GM23338 (cell line): Measurements from ENCODE around the gene HOXD1. TPM values are rescaled to one million over a fixed set of nuclear protein-coding genes. Genes with fewer than 3 reads are reported as not detected.

Source experiments
- ATAC-seq: fragments of 200-7000 bp; cut with Tn5 transposase; 3 replicates; pipeline ENCODE4 v1.9.1; 2020
- DNase-seq: peaks from one replicate; pipeline ENCODE4 v3.0.0-alpha.2; 2015; ENCODE audit warnings: low spot score
- H2AFZ ChIP-seq: fragments of 200-600 bp; sonication (generic); 2 replicates; pipeline ENCODE4 v1.8.0; 2016; ENCODE audit warnings: antibody characterized with exemption, mild to moderate bottlenecking, moderate library complexity
- H3F3A ChIP-seq: fragments of 200-600 bp; sonication (generic); replicated peaks from 2 replicates; pipeline ENCODE4 v1.8.0; 2017; ENCODE audit warnings: antibody characterized with exemption, mixed run types, low read depth
- H3K27ac ChIP-seq: fragments of 200-600 bp; sonication (generic); 2 replicates; pipeline ENCODE4 v1.6.1; 2016; ENCODE audit warnings: low read depth
- H3K27me3 ChIP-seq: fragments of 200-600 bp; sonication (generic); 2 replicates; pipeline ENCODE4 v1.8.0; 2016; ENCODE audit warnings: mild to moderate bottlenecking, mixed run types, moderate library complexity; ENCODE audit not compliant: insufficient read depth
- H3K36me3 ChIP-seq: fragments of 200-600 bp; sonication (generic); 2 replicates; pipeline ENCODE4 v1.8.0; 2016; ENCODE audit warnings: mild to moderate bottlenecking; ENCODE audit not compliant: insufficient read depth
- H3K4me1 ChIP-seq: fragments of 200-600 bp; sonication (generic); 2 replicates; pipeline ENCODE4 v1.8.0; 2016; ENCODE audit warnings: mild to moderate bottlenecking, moderate library complexity; ENCODE audit not compliant: insufficient read depth
- H3K4me2 ChIP-seq: fragments of 200-600 bp; sonication (generic); 2 replicates; pipeline ENCODE4 v1.7.1; 2017; ENCODE audit warnings: mixed run types
- H3K4me3 ChIP-seq: fragments of 200-600 bp; sonication (generic); 2 replicates; pipeline ENCODE4 v1.6.1; 2016; ENCODE audit warnings: mixed run types
- H3K79me2 ChIP-seq: fragments of 200-600 bp; sonication (generic); replicated peaks from 2 replicates; pipeline ENCODE4 v1.8.0; 2017; ENCODE audit warnings: mild to moderate bottlenecking; ENCODE audit not compliant: insufficient read depth
- H3K9me2 ChIP-seq: fragments of 200-600 bp; sonication (generic); 2 replicates; pipeline ENCODE4 v1.8.0; 2017; ENCODE audit not compliant: insufficient read depth
- H4K20me1 ChIP-seq: fragments of 200-600 bp; sonication (generic); replicated peaks from 2 replicates; pipeline ENCODE4 v1.8.0; 2017; ENCODE audit warnings: mild to moderate bottlenecking; ENCODE audit not compliant: insufficient read depth
- H3K27ac Mint-ChIP-seq: 2 replicates; pipeline ENCODE4 v1.8.0; 2020; ENCODE audit warnings: inconsistent platforms, mild to moderate bottlenecking, moderate library complexity, mixed read lengths
- H3K27me3 Mint-ChIP-seq: 3 replicates; pipeline ENCODE4 v1.8.0; 2022; ENCODE audit warnings: low read depth, mild to moderate bottlenecking, moderate library complexity, mixed read lengths, inconsistent platforms; ENCODE audit not compliant: insufficient read depth, poor library complexity
- H3K36me3 Mint-ChIP-seq: 3 replicates; pipeline ENCODE4 v1.8.0; 2021; ENCODE audit warnings: low read depth, mild to moderate bottlenecking, inconsistent platforms, moderate library complexity, mixed read lengths
- H3K4me1 Mint-ChIP-seq: 3 replicates; pipeline ENCODE4 v1.8.0; 2020; ENCODE audit warnings: mild to moderate bottlenecking, inconsistent platforms, mixed read lengths
- H3K4me3 Mint-ChIP-seq: 3 replicates; pipeline ENCODE4 v1.8.0; 2021; ENCODE audit warnings: moderate library complexity, mild to moderate bottlenecking, inconsistent platforms, mixed read lengths
- H3K9me3 Mint-ChIP-seq: 3 replicates; pipeline ENCODE4 v1.8.0; 2020; ENCODE audit warnings: moderate library complexity, mild to moderate bottlenecking, inconsistent platforms, mixed read lengths
- CTCF ChIP-seq, 2 experiments: fragments of 200-600 bp in 1 of 2; sonication (generic) in 1 of 2; conservative IDR thresholded peaks; 2 replicates each; pipeline versions ENCODE4 v1.5.1 to v1.6.1; 2016 to 2017; ENCODE audit warnings: antibody characterized with exemption in 2 of 2, low read depth in 2 of 2, mild to moderate bottlenecking in 2 of 2, moderate library complexity in 1 of 2
- EZH2 ChIP-seq: fragments of 200-600 bp; sonication (generic); IDR thresholded peaks from one replicate; pipeline ENCODE4 v1.8.0; 2017; ENCODE audit warnings: antibody characterized with exemption, mild to moderate bottlenecking, low read depth; ENCODE audit not compliant: unreplicated experiment
- JUNB ChIP-seq: IDR thresholded peaks from one replicate; pipeline ENCODE4 v1.6.1; 2016; ENCODE audit warnings: antibody characterized with exemption; ENCODE audit not compliant: unreplicated experiment
- POLR2AphosphoS5 ChIP-seq: IDR thresholded peaks from 2 replicates; pipeline ENCODE4 v1.6.1; 2016; ENCODE audit warnings: antibody characterized with exemption, low read depth
- REST ChIP-seq: IDR thresholded peaks from one replicate; pipeline ENCODE4 v1.6.1; 2018; ENCODE audit warnings: antibody characterized with exemption; ENCODE audit not compliant: unreplicated experiment
- ZNF331 ChIP-seq: fragments of 250-450 bp; sonication (Bioruptor Pico); IDR thresholded peaks from 2 replicates; pipeline ENCODE4 v1.5.0; 2020; ENCODE audit warnings: low read depth, mild to moderate bottlenecking, moderate library complexity
- polyA plus RNA-seq: library from polyadenylated mRNA; unstranded; fragments of >200 nt; fragmentation: Nextera tagmentation; extraction: Ambion mirVana; gene quantifications from 2 replicates; pipeline ENCODE4 v1.2.1, GENCODE V29; 2016
- total RNA-seq: library from RNA; depleted of rRNA; stranded (reverse); fragments of >200 nt; shearing (Covaris generic); gene quantifications from 2 replicates; pipeline ENCODE4 v1.2.3, GENCODE V29; 2014
- TF ChIP-seq, protein P1 (sequence below): fragments of 250-450 bp; sonication (Bioruptor Pico); IDR thresholded peaks from 2 replicates; pipeline ENCODE4 v1.5.0; 2020; ENCODE audit warnings: mild to moderate bottlenecking, moderate library complexity

HOXD1 gene
- total and polyA plus RNA-seq, 2 experiments from 2014 or later, result not detected

DNA sequence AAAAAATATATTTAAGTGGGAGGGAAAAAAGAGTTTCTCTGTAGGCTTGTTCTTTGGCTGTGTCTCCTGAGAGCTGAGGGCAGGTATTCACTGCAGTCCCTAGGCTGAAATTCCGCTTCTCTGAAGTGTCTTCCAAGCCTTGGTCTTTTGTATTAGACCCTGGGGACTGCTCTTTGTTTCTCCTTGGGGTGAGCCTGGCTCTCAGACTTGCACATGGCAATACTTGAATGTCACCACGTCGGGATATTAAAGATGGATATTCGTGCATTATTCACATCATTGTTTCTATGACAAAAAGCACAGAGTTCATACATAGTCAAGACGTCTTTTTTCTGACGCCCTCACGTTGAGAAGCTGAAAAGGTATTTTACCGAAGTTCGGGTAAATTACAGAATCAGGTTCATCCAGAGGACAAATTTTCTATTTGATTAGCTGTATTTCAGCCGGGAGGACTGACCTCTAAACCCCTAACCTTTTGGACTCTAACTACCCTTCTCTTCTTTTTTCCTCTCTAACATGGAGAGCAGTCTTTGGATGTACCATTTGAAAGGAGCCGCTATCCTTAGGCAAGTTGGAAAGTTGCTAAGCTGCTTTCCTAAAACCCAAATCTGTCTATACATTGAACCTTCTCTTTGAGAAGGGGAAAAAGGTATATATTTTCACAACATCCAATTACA, 33.8 kb upstream of the HOXD1 start:
- Histone ChIP-seq H3K36me3 (no peaks in the 10 kb centered on the region), H3K9me2 (no peaks in the 10 kb centered on the region), H3K4me2 (peak overlapping the region; percentile 1; the same call in 1 of the 2 replicates), H3K27me3 (peaks cover 100% of the 10 kb centered on the region), H3K79me2 (no peaks in the 10 kb centered on the region), H3F3A (peaks cover 30% of the 10 kb centered on the region), H4K20me1 (peaks cover 47% of the 10 kb centered on the region), H3K4me1 (peaks cover 41% of the 10 kb centered on the region), H3K27ac (no peak overlapping the region), H3K4me3 (peak overlapping the region; percentile 1; the same call in 1 of the 2 replicates), H2AFZ (no peak overlapping the region)
- peak; percentile 41 for DNase-seq
- H3K27me3 Mint-ChIP-seq, result peaks cover 98% of the 10 kb centered on the region
- ATAC-seq, result no peak
- H3K9me3 Mint-ChIP-seq, result peaks cover 3% of the 10 kb centered on the region; the same call in 2 of the 3 replicates
- peaks cover 31% of the 10 kb centered on the region for H3K4me1 Mint-ChIP-seq
- H3K36me3 Mint-ChIP-seq, result no peaks in the 10 kb centered on the region
- TF ChIP-seq ZNF331 (CRISPR knock-in tag), result no peak
- TF ChIP-seq EZH2, result peak; percentile 69
- no peak overlapping the region for H3K4me3 Mint-ChIP-seq
- no peak overlapping the region for H3K27ac Mint-ChIP-seq

GRCh38 chr2:176155356-176156044, 33.0 kb upstream of the HOXD1 start:
- peaks cover 25% of the 10 kb centered on the region for H3F3A ChIP-seq
- no peaks in the 10 kb centered on the region for H3K36me3 Mint-ChIP-seq
- TF ChIP-seq CTCF (conservative IDR thresholded peaks at IDR 0.05; ENCODE audit: low read depth in 2 of 2) (no peak), EZH2 (peak; percentile 61), REST (no peak), JUNB (no peak), POLR2AphosphoS5 (no peak)
- TF ChIP-seq, protein P1, sequence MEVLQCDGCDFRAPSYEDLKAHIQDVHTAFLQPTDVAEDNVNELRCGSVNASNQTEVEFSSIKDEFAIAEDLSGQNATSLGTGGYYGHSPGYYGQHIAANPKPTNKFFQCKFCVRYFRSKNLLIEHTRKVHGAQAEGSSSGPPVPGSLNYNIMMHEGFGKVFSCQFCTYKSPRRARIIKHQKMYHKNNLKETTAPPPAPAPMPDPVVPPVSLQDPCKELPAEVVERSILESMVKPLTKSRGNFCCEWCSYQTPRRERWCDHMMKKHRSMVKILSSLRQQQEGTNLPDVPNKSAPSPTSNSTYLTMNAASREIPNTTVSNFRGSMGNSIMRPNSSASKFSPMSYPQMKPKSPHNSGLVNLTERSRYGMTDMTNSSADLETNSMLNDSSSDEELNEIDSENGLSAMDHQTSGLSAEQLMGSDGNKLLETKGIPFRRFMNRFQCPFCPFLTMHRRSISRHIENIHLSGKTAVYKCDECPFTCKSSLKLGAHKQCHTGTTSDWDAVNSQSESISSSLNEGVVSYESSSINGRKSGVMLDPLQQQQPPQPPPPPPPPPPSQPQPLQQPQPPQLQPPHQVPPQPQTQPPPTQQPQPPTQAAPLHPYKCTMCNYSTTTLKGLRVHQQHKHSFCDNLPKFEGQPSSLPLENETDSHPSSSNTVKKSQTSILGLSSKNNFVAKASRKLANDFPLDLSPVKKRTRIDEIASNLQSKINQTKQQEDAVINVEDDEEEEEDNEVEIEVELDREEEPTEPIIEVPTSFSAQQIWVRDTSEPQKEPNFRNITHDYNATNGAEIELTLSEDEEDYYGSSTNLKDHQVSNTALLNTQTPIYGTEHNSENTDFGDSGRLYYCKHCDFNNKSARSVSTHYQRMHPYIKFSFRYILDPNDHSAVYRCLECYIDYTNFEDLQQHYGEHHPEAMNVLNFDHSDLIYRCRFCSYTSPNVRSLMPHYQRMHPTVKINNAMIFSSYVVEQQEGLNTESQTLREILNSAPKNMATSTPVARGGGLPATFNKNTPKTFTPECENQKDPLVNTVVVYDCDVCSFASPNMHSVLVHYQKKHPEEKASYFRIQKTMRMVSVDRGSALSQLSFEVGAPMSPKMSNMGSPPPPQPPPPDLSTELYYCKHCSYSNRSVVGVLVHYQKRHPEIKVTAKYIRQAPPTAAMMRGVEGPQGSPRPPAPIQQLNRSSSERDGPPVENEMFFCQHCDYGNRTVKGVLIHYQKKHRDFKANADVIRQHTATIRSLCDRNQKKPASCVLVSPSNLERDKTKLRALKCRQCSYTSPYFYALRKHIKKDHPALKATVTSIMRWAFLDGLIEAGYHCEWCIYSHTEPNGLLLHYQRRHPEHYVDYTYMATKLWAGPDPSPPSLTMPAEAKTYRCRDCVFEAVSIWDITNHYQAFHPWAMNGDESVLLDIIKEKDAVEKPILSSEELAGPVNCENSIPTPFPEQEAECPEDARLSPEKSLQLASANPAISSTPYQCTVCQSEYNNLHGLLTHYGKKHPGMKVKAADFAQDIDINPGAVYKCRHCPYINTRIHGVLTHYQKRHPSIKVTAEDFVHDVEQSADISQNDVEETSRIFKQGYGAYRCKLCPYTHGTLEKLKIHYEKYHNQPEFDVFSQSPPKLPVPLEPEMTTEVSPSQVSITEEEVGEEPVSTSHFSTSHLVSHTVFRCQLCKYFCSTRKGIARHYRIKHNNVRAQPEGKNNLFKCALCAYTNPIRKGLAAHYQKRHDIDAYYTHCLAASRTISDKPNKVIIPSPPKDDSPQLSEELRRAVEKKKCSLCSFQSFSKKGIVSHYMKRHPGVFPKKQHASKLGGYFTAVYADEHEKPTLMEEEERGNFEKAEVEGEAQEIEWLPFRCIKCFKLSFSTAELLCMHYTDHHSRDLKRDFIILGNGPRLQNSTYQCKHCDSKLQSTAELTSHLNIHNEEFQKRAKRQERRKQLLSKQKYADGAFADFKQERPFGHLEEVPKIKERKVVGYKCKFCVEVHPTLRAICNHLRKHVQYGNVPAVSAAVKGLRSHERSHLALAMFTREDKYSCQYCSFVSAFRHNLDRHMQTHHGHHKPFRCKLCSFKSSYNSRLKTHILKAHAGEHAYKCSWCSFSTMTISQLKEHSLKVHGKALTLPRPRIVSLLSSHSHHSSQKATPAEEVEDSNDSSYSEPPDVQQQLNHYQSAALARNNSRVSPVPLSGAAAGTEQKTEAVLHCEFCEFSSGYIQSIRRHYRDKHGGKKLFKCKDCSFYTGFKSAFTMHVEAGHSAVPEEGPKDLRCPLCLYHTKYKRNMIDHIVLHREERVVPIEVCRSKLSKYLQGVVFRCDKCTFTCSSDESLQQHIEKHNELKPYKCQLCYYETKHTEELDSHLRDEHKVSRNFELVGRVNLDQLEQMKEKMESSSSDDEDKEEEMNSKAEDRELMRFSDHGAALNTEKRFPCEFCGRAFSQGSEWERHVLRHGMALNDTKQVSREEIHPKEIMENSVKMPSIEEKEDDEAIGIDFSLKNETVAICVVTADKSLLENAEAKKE (CRISPR knock-in tag), result no peak
- H3K9me2 ChIP-seq, result no peaks in the 10 kb centered on the region
- H3K4me2 ChIP-seq, result peak overlapping the region; percentile 1; the same call in 1 of the 2 replicates
- H2AFZ ChIP-seq, result no peak overlapping the region
- H3K27ac ChIP-seq, result no peak overlapping the region
- ATAC-seq (no peak), DNase-seq (peak; percentile 52)
- H3K27ac Mint-ChIP-seq, result no peak overlapping the region
- H3K4me3 Mint-ChIP-seq, result no peak overlapping the region
- H4K20me1 ChIP-seq, result peaks cover 40% of the 10 kb centered on the region
- H3K36me3 ChIP-seq, result no peaks in the 10 kb centered on the region
- peaks cover 100% of the 10 kb centered on the region for H3K27me3 ChIP-seq
- H3K9me3 Mint-ChIP-seq, result peaks cover 3% of the 10 kb centered on the region; the same call in 2 of the 3 replicates
- H3K79me2 ChIP-seq, result no peaks in the 10 kb centered on the region
- peak overlapping the region; percentile 1; the same call in 1 of the 2 replicates for H3K4me3 ChIP-seq
- H3K4me1 ChIP-seq, result peaks cover 41% of the 10 kb centered on the region
- peaks cover 98% of the 10 kb centered on the region for H3K27me3 Mint-ChIP-seq
- peaks cover 34% of the 10 kb centered on the region for H3K4me1 Mint-ChIP-seq
